ENCODE data around the gene OTX2.

Gene OTX2

GRCh38 chr14:56810147-56810719, at the start of gene OTX2:
TSS of gene OTX2 (minus strand) at chr14:56810479. CDS start at chr14:56805456, 5,023 bp downstream.
- DNase-seq (ENCODE audit: low read depth in 2 of 2) = no peak

- DNase-seq (ENCODE audit: low read depth in 2 of 2) = no peak
These were observed 48.1 kb upstream of the OTX2 start for GRCh38 chr14:56858422-56858821.

DNA sequence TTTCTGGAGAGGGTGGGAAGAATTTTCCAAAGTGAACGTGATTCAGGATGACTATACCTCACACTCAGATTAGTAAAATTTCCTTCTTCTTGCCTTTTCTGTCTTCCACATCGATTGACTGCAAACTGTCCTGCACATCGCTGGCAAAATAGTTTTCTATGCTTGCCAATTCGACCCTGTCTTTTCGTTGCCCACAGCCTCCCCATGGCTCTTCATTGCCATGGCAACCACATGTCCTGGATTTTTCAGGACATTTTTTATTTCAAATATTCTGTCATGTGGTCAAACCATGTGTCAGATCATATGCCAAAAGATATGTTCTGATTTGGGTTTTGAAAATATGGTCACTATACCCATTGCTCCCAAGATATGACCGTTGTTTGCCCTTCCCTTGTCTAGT, 46.9 kb upstream of the OTX2 start:
- DNase-seq (ENCODE audit: low read depth in 2 of 2) = no peak

DNA sequence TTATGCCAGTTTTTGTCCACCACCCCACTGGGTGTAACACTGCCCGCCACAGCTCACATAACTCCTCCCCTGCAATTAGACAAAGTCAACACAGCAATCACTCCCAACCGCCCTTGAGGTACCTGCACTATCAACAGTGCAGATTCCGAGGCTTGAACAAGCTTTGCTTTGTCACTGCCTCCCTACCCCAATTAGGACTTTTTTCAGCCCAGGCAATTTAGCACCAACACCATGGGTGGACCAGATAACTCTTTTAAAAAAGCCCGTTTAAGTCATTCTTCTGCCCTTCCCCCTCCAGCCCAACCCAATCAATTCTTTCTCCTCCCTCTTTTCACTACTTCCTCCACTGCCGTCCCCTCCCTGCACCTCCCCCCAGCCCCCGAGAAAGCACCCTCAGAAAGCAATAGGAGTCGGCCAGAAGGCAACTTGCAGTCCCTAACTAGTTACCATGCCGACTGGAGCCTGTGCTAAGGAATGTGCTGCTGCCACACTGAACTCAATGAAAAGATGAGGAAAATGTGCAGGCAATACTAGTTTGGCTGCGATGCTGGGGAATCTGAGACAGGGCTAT, 45.7 kb upstream of the OTX2 start:
- no peak for DNase-seq (ENCODE audit: low read depth in 2 of 2)

GRCh38 chr14:56854325-56854724, 44.0 kb upstream of the OTX2 start:
- no peak for DNase-seq (ENCODE audit: low read depth in 2 of 2)

DNA sequence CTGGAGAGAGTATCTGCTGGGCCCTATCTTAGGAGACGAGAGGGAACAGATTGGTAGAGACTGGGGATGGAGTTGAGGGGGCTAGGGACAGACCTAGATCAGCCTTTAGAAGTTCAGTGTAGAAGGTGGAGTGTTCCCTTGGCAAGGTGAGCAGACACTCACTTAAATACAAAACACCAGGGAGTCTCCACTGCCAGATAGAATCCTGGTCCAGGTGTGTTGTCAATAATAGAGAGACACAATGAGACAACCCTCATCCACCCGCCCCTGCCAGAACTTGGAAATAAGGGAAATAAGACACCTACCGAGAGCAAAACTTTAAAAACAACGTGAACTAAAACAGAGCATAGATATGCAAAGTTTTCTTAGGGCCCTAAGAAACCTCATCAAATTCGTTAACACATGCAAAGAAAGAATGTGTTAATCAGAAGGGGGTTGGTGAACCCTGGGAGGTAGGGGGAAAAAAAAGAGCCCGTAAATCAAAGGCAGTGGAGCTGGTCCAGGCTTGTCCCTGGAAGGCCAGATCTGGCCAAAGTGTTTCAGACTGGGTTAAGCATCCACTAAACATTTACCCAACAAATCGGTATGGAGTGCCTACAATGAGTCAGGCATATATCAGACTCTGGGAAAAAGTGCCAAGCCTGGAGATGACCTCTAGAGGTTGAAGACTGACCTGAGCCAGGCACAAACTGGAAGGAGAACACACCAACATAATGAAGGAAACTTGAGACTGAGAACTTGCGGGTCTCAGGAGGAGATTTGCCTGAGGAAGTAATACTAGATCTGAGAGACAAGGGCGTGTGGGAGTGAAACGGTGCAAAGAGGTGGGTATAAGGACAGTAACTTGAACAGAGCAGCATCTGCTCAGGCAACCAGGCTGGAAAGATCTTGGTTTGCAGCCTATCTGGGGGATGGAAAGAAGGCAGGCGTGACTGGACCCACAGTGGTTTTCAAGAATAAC, 37.0 kb upstream of the OTX2 start:
- no peak for DNase-seq (ENCODE audit: low read depth in 2 of 2)

DNA sequence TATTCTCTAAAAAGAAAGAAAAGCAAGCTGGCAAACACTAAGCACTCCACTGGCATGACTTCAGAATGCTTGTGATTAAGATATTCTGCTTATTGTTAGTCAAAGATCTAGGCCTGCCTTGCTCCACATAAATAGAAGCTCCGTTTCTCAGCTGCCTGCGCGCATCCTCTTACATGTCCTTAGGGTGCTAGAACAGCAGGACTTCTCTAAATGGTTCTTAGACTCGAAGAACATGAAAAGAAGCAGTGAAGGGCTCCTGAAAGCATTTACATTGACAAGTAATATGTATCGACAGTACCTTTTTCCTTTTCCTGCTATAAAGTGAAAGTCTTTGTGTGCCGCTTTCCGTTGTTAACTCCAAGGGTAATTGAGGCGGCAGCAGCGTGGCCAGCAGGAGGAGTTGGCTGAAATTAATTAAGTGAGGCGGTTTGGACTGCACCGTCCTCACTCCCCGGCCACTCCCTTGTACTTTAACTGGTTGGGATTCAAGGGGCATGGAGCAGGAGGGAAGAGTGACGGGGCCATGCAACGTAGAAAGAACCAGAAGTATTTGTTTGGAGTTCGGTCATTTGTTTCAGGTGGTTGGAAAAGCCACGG, 34.2 kb upstream of the OTX2 start:
- no peak for DNase-seq (ENCODE audit: low read depth in 2 of 2)

GRCh38 chr14:56841611-56842010, 31.3 kb upstream of the OTX2 start:
- DNase-seq (ENCODE audit: low read depth in 2 of 2) = no peak

DNA sequence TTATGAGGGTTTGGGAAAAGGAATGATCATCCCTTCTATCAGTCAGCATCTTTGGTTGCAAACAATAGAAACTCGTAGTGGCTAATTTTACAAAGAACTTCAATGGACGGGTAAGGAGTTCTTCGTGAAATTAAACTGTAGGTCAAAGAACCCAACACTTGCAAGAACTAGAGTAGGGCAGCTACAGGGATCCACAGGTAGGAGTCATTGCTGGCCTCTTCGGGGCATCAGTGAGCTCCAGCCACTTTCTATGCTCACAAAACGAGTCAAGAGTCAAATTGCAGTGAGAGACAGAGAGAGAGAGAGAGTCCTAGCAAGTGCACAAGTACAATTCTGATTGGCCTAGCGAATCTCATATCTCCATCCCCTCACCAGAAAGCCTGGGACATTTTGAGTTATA, 29.9 kb upstream of the OTX2 start:
- DNase-seq (ENCODE audit: low read depth in 2 of 2) = no peak

DNA sequence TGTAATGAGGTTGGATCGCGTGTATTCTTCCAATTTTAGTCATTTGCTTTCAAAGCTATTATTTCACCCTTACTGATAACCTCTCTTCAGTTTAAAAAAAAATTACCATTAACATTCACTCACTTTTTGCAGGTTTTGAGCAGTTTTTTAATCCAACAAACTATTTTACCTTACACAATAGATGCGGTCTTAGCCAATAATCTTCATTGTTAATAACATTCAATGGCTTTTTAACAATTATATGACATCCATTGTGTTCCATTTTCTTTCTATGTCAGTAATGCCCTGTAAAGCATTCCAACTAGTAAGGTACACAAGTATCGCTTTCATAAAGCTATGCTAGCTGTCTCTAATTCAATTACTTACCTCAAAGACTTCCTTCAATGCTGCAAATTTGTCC, 18.9 kb upstream of the OTX2 start:
- DNase-seq (ENCODE audit: low read depth in 2 of 2) = no peak

- no peak for DNase-seq (ENCODE audit: low read depth in 2 of 2)
These were observed 15.9 kb upstream of the OTX2 start for GRCh38 chr14:56826214-56826613.

GRCh38 chr14:56821805-56822610, 11.7 kb upstream of the OTX2 start:
- DNase-seq (ENCODE audit: low read depth in 2 of 2) = no peak

- no peak for DNase-seq (ENCODE audit: low read depth in 2 of 2)
These were observed 10.9 kb upstream of the OTX2 start for GRCh38 chr14:56821177-56821576.

GRCh38 chr14:56817396-56817921, 7.2 kb upstream of the OTX2 start:
- no peak for DNase-seq (ENCODE audit: low read depth in 2 of 2)

GRCh38 chr14:56816574-56817391, 6.5 kb upstream of the OTX2 start:
- no peak for DNase-seq (ENCODE audit: low read depth in 2 of 2)

DNA sequence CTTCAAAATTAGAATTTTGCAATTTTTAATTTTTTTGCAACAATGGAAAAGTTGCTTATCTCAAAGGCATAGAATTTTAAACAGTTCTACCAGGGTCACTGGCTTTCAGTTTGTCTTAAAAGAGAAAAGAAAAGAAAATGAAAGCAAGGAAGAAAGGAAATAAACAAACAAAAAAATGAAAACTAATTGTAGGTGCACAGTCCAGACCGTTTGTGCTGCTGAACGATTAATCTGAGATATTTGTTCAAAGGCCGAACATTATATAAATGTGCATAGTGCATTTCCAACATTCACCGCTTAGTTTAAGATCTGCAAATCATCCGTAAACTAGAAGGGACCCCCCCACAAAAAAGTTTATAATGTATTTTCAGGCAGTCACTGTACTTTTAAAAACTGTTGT, 5.5 kb upstream of the OTX2 start:
- DNase-seq (ENCODE audit: low read depth in 2 of 2) = no peak

GRCh38 chr14:56814969-56815700, 4.9 kb upstream of the OTX2 start:
- no peak for DNase-seq (ENCODE audit: low read depth in 2 of 2)

DNA sequence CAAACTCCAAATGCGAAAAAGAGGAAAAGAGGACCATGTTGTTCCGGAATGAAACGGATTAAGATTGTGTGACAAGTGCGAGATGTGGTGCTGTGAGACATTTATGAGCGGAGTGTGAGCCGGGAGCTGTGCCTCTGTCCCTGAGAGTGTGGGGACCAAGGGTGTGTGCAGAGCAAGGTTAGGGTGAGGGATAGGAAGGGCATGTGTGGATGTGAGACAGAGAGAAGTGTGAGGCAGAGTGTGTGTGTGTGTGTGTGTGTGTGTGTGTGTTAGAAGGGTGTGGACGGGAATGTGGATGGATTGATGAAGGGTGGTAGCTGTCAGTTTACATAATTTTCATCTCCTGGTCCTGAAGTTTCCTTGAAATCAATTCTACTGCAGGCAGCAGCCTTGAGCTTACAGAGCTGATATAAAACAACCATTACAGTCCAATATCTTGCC, 4.3 kb upstream of the OTX2 start:
- DNase-seq (ENCODE audit: low read depth in 2 of 2) = no peak

DNA sequence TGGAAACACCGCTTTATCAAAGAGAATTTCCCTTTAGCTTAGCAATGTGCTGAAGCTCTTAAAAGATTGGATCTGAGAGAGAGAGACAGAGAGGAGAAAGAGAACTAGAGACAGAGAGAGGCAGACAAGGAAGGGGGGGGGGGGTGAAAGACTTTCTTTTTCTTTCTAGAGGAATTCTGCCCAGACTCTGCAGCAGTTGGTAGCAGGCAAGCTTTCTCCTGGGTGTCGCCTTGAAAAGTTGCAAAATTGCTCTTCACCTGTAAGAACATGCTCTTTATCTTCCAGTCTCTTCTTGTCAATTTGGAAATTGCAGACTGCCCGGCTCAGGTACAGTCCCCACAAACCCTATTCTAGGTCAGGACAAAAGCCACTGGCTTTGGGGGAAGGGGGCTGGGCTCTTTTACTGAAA, 2.9 kb upstream of the OTX2 start:
- no peak for DNase-seq (ENCODE audit: low read depth in 2 of 2)

Data from stimulated activated CD8-positive, alpha-beta memory T cell treated with anti-CD3 and anti-CD28 coated beads, Interleukin-15, amount 100 ng/mL, for 48 hours (primary cell).